ENCODE data around the gene FANCC.

FANCC gene

DNA sequence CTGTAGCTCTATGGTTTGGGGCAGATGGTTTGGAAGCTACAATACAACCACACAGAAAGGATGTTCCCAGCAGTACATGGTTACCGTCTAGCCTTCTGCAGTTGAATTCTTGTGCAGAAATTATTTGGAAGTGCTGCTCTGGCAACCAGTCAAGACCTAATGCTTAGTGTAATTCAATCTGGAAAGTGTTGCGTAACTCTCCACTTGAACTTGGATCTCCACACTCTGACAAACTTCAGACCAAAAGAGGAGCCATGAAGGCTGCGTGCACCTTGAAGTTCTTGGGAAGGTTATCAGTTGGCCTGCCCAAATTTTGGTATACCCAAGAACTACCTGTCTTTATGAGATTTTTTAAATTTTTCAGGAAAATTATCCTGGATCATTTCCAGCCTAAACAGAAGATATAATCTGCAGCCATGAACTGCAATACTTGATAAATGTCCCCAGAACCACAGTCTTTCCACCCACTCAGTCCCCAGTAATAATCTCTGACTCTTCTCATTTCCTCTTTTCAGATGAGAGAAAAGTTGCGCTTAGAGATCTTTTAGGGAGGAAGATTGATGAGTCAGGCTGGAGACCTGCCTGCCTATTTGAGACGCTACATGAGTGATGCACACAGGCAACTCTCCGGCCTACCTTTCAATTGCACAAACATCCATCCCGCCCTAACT, 159.9 kb downstream of the FANCC start:
- ChIA-PET CTCF (interaction anchor here (2.8 kb wide), 1 partner anchor 10 kb away, joined by 12 read pairs; no protein-coding TSS in a partner anchor), POLR2A (no interaction called here)
- no peak for DNase-seq (ENCODE audit: extremely low spot score)
- TF ChIP-seq CTBP1 (IDR thresholded peaks at IDR 0.05; ENCODE audit: borderline replicate concordance) = no peak

GRCh38 chr9:95156074-95156473, 161.4 kb downstream of the FANCC start:
- ChIA-PET CTCF (interaction anchor here (2.8 kb wide), 1 partner anchor 12 kb away, joined by 12 read pairs; no protein-coding TSS in a partner anchor), POLR2A (no interaction called here)
- TF ChIP-seq FOXK2 (IDR thresholded peaks at IDR 0.05) (no peak), FOXM1 (IDR thresholded peaks at IDR 0.05; ENCODE audit: borderline replicate concordance) (no peak), ARNT (IDR thresholded peaks at IDR 0.05) (no peak), LEF1 (IDR thresholded peaks at IDR 0.05; ENCODE audit: borderline replicate concordance) (no peak), PKNOX1 (IDR thresholded peaks at IDR 0.05) (no peak), ZNF384 (IDR thresholded peaks at IDR 0.05) (no peak), SP1 (IDR thresholded peaks at IDR 0.05) (no peak), SUZ12 (IDR thresholded peaks at IDR 0.05) (no peak), L3MBTL2 (conservative IDR thresholded peaks at IDR 0.05) (no peak), HDGF (IDR thresholded peaks at IDR 0.05; ENCODE audit: borderline replicate concordance) (no peak), BHLHE40 (IDR thresholded peaks at IDR 0.05; ENCODE audit: borderline replicate concordance) (no peak)
- DNase-seq (ENCODE audit: extremely low spot score) = no peak

DNA sequence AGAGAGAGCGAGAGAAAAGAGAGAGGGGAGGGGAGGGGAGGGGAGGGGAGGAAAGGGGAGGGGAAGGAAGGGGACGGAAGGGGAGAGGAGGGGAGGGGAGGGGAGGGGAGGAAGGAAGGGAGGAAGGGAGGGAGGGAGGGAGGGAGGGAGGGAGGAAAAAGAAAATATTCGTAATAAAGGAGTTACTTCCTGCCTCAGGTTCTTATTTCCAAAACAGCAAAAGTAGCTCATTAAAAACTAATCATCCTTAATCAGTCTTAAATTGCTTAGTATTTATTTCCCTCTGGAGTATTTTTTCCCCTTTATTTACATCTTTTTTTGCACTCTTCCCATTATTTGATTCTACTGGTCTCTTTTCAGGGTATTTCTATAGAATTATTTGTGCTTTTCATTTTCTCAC, 162.3 kb downstream of the FANCC start:
- CTCF ChIA-PET = no interaction called here
- POLR2A ChIA-PET = no interaction called here
- no peak for TF ChIP-seq L3MBTL2 (conservative IDR thresholded peaks at IDR 0.05)
- no peak for DNase-seq (ENCODE audit: extremely low spot score)

DNA sequence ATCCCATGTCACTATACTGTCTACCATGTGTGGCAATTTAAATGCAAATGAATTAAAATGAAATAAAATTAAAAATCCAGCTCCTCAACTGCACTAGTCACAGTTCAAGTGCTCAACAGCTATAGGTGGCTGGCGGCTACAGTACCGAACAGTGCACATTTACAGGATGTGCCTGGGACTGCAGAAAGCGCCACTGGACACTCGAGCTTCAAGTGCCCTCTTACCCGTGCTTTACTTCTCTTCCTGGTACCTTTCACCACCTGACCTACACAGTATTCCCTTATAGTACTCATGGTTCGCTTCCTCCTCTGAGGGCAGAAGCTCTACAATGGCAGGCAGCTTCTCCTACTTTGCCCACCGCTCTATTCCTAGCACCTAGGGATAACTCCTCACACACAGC, 166.6 kb downstream of the FANCC start:
- no peak for DNase-seq (ENCODE audit: extremely low spot score)
- TF ChIP-seq L3MBTL2 (conservative IDR thresholded peaks at IDR 0.05) = no peak
- ChIA-PET POLR2A (no interaction called here), CTCF (interaction anchor here (1.1 kb wide), 1 partner anchor 20 kb away, joined by 4 read pairs; no protein-coding TSS in a partner anchor)

GRCh38 chr9:95148208-95148520, 169.3 kb downstream of the FANCC start:
- ChIA-PET CTCF (interaction anchor here (1.0 to 1.5 kb wide), 2 partner anchors 9 to 20 kb away, joined by 3 to 4 read pairs; no protein-coding TSS in a partner anchor), POLR2A (no interaction called here)
- TF ChIP-seq PKNOX1 (IDR thresholded peaks at IDR 0.05) (no peak), LEF1 (IDR thresholded peaks at IDR 0.05; ENCODE audit: borderline replicate concordance) (no peak), TARDBP (IDR thresholded peaks at IDR 0.05) (no peak), FOXK2 (IDR thresholded peaks at IDR 0.05) (no peak), FOXA1 (IDR thresholded peaks at IDR 0.05) (no peak), L3MBTL2 (conservative IDR thresholded peaks at IDR 0.05) (no peak), HDGF (IDR thresholded peaks at IDR 0.05; ENCODE audit: borderline replicate concordance) (no peak), ARNT (IDR thresholded peaks at IDR 0.05) (no peak), FOXM1 (IDR thresholded peaks at IDR 0.05; ENCODE audit: borderline replicate concordance) (no peak), SP1 (IDR thresholded peaks at IDR 0.05) (no peak), ZNF384 (IDR thresholded peaks at IDR 0.05) (no peak), ELF4 (IDR thresholded peaks at IDR 0.05) (no peak), CTBP1 (IDR thresholded peaks at IDR 0.05; ENCODE audit: borderline replicate concordance) (no peak), SUZ12 (IDR thresholded peaks at IDR 0.05) (no peak), NFRKB (IDR thresholded peaks at IDR 0.05) (no peak), BHLHE40 (IDR thresholded peaks at IDR 0.05; ENCODE audit: borderline replicate concordance) (no peak)
- DNase-seq (ENCODE audit: extremely low spot score) = no peak

GRCh38 chr9:95147452-95148207, 169.9 kb downstream of the FANCC start:
- TF ChIP-seq ZNF384 (IDR thresholded peaks at IDR 0.05) (no peak), CTBP1 (IDR thresholded peaks at IDR 0.05; ENCODE audit: borderline replicate concordance) (no peak), BHLHE40 (IDR thresholded peaks at IDR 0.05; ENCODE audit: borderline replicate concordance) (no peak), PKNOX1 (IDR thresholded peaks at IDR 0.05) (no peak), FOXM1 (IDR thresholded peaks at IDR 0.05; ENCODE audit: borderline replicate concordance) (no peak), SUZ12 (IDR thresholded peaks at IDR 0.05) (no peak), HDGF (IDR thresholded peaks at IDR 0.05; ENCODE audit: borderline replicate concordance) (no peak), LEF1 (IDR thresholded peaks at IDR 0.05; ENCODE audit: borderline replicate concordance) (no peak), FOXK2 (IDR thresholded peaks at IDR 0.05) (no peak)
- POLR2A ChIA-PET = no interaction called here
- CTCF ChIA-PET = interaction anchor here (1.0 to 1.5 kb wide), 2 partner anchors 9 to 20 kb away, joined by 3 to 4 read pairs; no protein-coding TSS in a partner anchor
- DNase-seq (ENCODE audit: extremely low spot score) = no peak

All from HEK293T (cell line).